ENCODE measurements around the gene CECR2. TPM values are rescaled to one million over a fixed set of nuclear protein-coding genes. Genes with fewer than 3 reads are reported as not detected.

CECR2 gene
- total and polyA plus RNA-seq, 2 of the 8 experiments (the other 6 are each of a cell fraction or from before 2014, with no cell fraction given) = 18.3 to 123 TPM

GRCh38 chr22:17512960-17513359 lies 143.7 kb downstream of the CECR2 start:
- ChIA-PET CTCF (ENCODE audit: partially characterized antibody) (no interaction called here), POLR2A (ENCODE audit: partially characterized antibody) (no interaction called here)
- Histone ChIP-seq H2AK5ac (ENCODE audit: low read depth, low read length) (no peak overlapping the region), H3K79me1 (ENCODE audit: low read depth, low read length) (peaks cover 3% of the 10 kb centered on the region; the same call in 1 of the 2 replicates), H3K14ac (ENCODE audit: insufficient read length) (no peak overlapping the region), H3K9ac (replicated peaks in 1 of 4; ENCODE audit: extremely low read depth in 1 of 4, low read depth in 3 of 4, low read length in 3 of 4) (no peak overlapping the region), H3K23me2 (ENCODE audit: low read depth, low read length) (no peaks in the 10 kb centered on the region), H3K27me3 (replicated peaks in 1 of 4; ENCODE audit: control insufficient read depth in 3 of 4, extremely low read depth in 1 of 4, insufficient read depth in 3 of 4, low read length in 3 of 4) (no peaks in the 10 kb centered on the region), H3K56ac (replicated peaks; ENCODE audit: insufficient read length, low read depth, low read length) (no peak overlapping the region), H4K8ac (ENCODE audit: extremely low read depth, insufficient read depth, low read length) (no peak overlapping the region), H4K91ac (replicated peaks; ENCODE audit: insufficient read length, low read length) (no peak overlapping the region), H4K20me1 (replicated peaks in 1 of 2; ENCODE audit: control insufficient read depth in 1 of 2, insufficient read depth in 2 of 2, low read length in 2 of 2) (peaks cover 2% of the 10 kb centered on the region in 2 experiments), H2BK120ac (replicated peaks; ENCODE audit: low read depth, low read length) (no peak overlapping the region), H3K4me1 (replicated peaks in 1 of 4; ENCODE audit: control insufficient read depth in 3 of 4, insufficient read depth in 4 of 4, low read length in 3 of 4) (no peaks in the 10 kb centered on the region), H2BK15ac (ENCODE audit: low read length) (no peak overlapping the region), H3K4me2 (ENCODE audit: insufficient read depth in 1 of 2, low read depth in 2 of 2, low read length in 2 of 2) (no peak overlapping the region), H2BK20ac (ENCODE audit: low read length) (no peak overlapping the region), H3K27ac (ENCODE audit: low read depth, low read length) (no peak overlapping the region), H3K23ac (ENCODE audit: insufficient read length) (no peak overlapping the region), H3K36me3 (ENCODE audit: control insufficient read depth in 2 of 4, insufficient read depth in 4 of 4, low read length in 3 of 4) (peaks cover 4 to 44% (median 22%) of the 10 kb centered on the region in 4 experiments; a peak in 7 of 8 replicates), H3K4me3 (ENCODE audit: extremely low read depth in 1 of 4, insufficient read depth in 2 of 4, low read depth in 3 of 4, low read length in 4 of 4) (no peak overlapping the region), H3K79me2 (ENCODE audit: control insufficient read depth in 1 of 2, insufficient read depth in 2 of 2, low read length in 2 of 2) (peaks cover 0 to 6% of the 10 kb centered on the region in 2 experiments; a peak in 1 of 4 replicates), H3K4ac (replicated peaks; ENCODE audit: insufficient read length, low read depth, low read length) (no peak overlapping the region), H2AFZ (ENCODE audit: low read length) (no peak overlapping the region), H2BK12ac (ENCODE audit: low read depth, low read length) (no peak overlapping the region), H3K9me3 (ENCODE audit: insufficient read depth in 2 of 2, low read depth in 1 of 2, low read length in 1 of 2) (no peaks in the 10 kb centered on the region), H4K5ac (ENCODE audit: insufficient read length, low read depth, low read length) (no peak overlapping the region), H2BK5ac (ENCODE audit: low read depth, low read length) (no peak overlapping the region), H3K18ac (ENCODE audit: extremely low read depth, low read length) (no peak overlapping the region)
- no peak for DNase-seq (ENCODE audit: low read depth in 1 of 2, low spot score in 2 of 2)
- no peak for FAIRE-seq
- TF ChIP-seq POU5F1 (IDR thresholded peaks at IDR 0.05; ENCODE audit: low read depth, low read length) = no peak
- no peak for TF ChIP-seq SRF (IDR thresholded peaks at IDR 0.05; ENCODE audit: low read depth, low read length)
- TF ChIP-seq KDM5A (IDR thresholded peaks at IDR 0.05; ENCODE audit: low read length) = no peak
- TF ChIP-seq BRCA1 (IDR thresholded peaks at IDR 0.05; ENCODE audit: low read depth, low read length) = no peak
- WGBS, 2 experiments (ENCODE audit: extremely low coverage in 1 of 2, insufficient coverage in 1 of 2, insufficient read length in 1 of 2, insufficient replicate concordance in 2 of 2, low coverage in 1 of 2, low lambda C conversion rate in 2 of 2, missing lambda C conversion rate in 1 of 2) = 93% methylated on average over 4 of the region's 4 CpGs; no CpG with 5 or more reads in 1 of the 2 experiments
